H9 (cell line): ENCODE data around the gene CDK2. TPM values are rescaled to one million over a fixed set of nuclear protein-coding genes. Genes with fewer than 3 reads are reported as not detected.
A peak's percentile ranks its signal among the peaks of the same experiment; 100 is the strongest.

Experiments used
- DNase-seq: peaks from one replicate; pipeline ENCODE4 v3.0.0-alpha.2; 2017
- H2AFZ ChIP-seq: one replicate; pipeline ENCODE4 v1.6.1; 2013; ENCODE audit warnings: mild to moderate bottlenecking, low read length, control low read depth, moderate library complexity
- H2AK5ac ChIP-seq: 2 replicates; pipeline ENCODE4 v1.6.1; 2013; ENCODE audit warnings: low read length, control low read depth, mixed read lengths; ENCODE audit not compliant: insufficient read length
- H2BK120ac ChIP-seq: one replicate; pipeline ENCODE4 v1.6.1; 2013; ENCODE audit warnings: low read depth, mild to moderate bottlenecking, low read length, control low read depth, inconsistent platforms; ENCODE audit not compliant: poor library complexity, severe bottlenecking
- H2BK12ac ChIP-seq: 2 replicates; pipeline ENCODE4 v1.6.1; 2013; ENCODE audit warnings: low read length, control low read depth, mixed read lengths, low read depth; ENCODE audit not compliant: insufficient read length
- H2BK15ac ChIP-seq: 2 replicates; pipeline ENCODE4 v1.6.1; 2013; ENCODE audit warnings: low read depth, low read length, control low read depth
- H2BK20ac ChIP-seq: one replicate; pipeline ENCODE4 v1.6.1; 2013; ENCODE audit warnings: low read depth, mild to moderate bottlenecking, low read length, control low read depth, inconsistent platforms; ENCODE audit not compliant: poor library complexity, severe bottlenecking
- H2BK5ac ChIP-seq: 2 replicates; pipeline ENCODE4 v1.6.1; 2013; ENCODE audit warnings: low read length, control low read depth, mixed read lengths; ENCODE audit not compliant: insufficient read length
- H3K14ac ChIP-seq: 2 replicates; pipeline ENCODE4 v1.6.1; 2013; ENCODE audit warnings: low read length, control low read depth; ENCODE audit not compliant: insufficient read depth
- H3K18ac ChIP-seq: 2 replicates; pipeline ENCODE4 v1.6.1; 2013; ENCODE audit warnings: low read depth, mild to moderate bottlenecking, mixed read lengths, low read length, control low read depth; ENCODE audit not compliant: insufficient read length
- H3K23ac ChIP-seq: 2 replicates; pipeline ENCODE4 v1.6.1; 2013; ENCODE audit warnings: low read length, control low read depth, mixed read lengths, low read depth; ENCODE audit not compliant: insufficient read length
- H3K23me2 ChIP-seq: 2 replicates; pipeline ENCODE4 v1.6.1; 2013; ENCODE audit warnings: low read depth, mild to moderate bottlenecking, mixed read lengths, low read length, control low read depth; ENCODE audit not compliant: insufficient read length, poor library complexity, severe bottlenecking
- H3K27ac ChIP-seq: 2 replicates; pipeline ENCODE4 v1.5.1; 2013; ENCODE audit warnings: low read length, control low read depth, mixed read lengths, low read depth; ENCODE audit not compliant: insufficient read length
- H3K27me3 ChIP-seq: 2 replicates; pipeline ENCODE4 v1.6.1; 2013; ENCODE audit warnings: low read length, control low read depth, inconsistent platforms; ENCODE audit not compliant: insufficient read depth
- H3K4ac ChIP-seq: 2 replicates; pipeline ENCODE4 v1.6.1; 2013; ENCODE audit warnings: low read depth, mild to moderate bottlenecking, control low read depth, inconsistent platforms, low read length, moderate library complexity
- H3K4me1 ChIP-seq: 2 replicates; pipeline ENCODE4 v1.6.1; 2013; ENCODE audit warnings: low read length, control low read depth, inconsistent platforms; ENCODE audit not compliant: insufficient read depth
- H3K4me2 ChIP-seq: 2 replicates; pipeline ENCODE4 v1.6.1; 2013; ENCODE audit warnings: low read length, control low read depth, mixed read lengths; ENCODE audit not compliant: insufficient read length, insufficient read depth
- H3K56ac ChIP-seq: 2 replicates; pipeline ENCODE4 v1.6.1; 2013; ENCODE audit warnings: low read depth, mild to moderate bottlenecking, mixed read lengths, low read length, control low read depth; ENCODE audit not compliant: insufficient read length
- H3K79me1 ChIP-seq: 2 replicates; pipeline ENCODE4 v1.6.1; 2013; ENCODE audit warnings: low read depth, mild to moderate bottlenecking, moderate library complexity, low read length, control low read depth, inconsistent platforms; ENCODE audit not compliant: insufficient read depth, poor library complexity, severe bottlenecking
- H3K79me2 ChIP-seq: 2 replicates; pipeline ENCODE4 v1.6.1; 2013; ENCODE audit warnings: low read length, control low read depth, inconsistent platforms; ENCODE audit not compliant: insufficient read depth
- H3K9ac ChIP-seq: 2 replicates; pipeline ENCODE4 v1.6.1; 2013; ENCODE audit warnings: low read length, control low read depth, mixed read lengths; ENCODE audit not compliant: insufficient read length; ENCODE audit errors: extremely low read depth
- H3K9me3 ChIP-seq: one replicate; pipeline ENCODE4 v1.6.1; 2013; ENCODE audit warnings: low read depth, low read length, inconsistent platforms; ENCODE audit not compliant: control insufficient read depth
- H3T11ph ChIP-seq: one replicate; pipeline ENCODE4 v1.6.1; 2013; ENCODE audit warnings: mild to moderate bottlenecking, low read length, control low read depth, inconsistent platforms
- H4K20me1 ChIP-seq: one replicate; pipeline ENCODE4 v1.6.1; 2013; ENCODE audit not compliant: control insufficient read depth, insufficient read length, insufficient read depth
- H4K5ac ChIP-seq: 2 replicates; pipeline ENCODE4 v1.6.1; 2013; ENCODE audit warnings: low read depth, mild to moderate bottlenecking, mixed read lengths, low read length, control low read depth; ENCODE audit not compliant: insufficient read length
- H4K8ac ChIP-seq: replicated peaks from 2 replicates; pipeline ENCODE4 v1.6.1; 2013; ENCODE audit warnings: low read length, control low read depth, mixed read lengths, low read depth; ENCODE audit not compliant: insufficient read length
- H4K91ac ChIP-seq: 2 replicates; pipeline ENCODE4 v1.6.1; 2013; ENCODE audit warnings: low read depth, mild to moderate bottlenecking, moderate library complexity, mixed read lengths, low read length, control low read depth; ENCODE audit not compliant: insufficient read length
- H3K27ac Mint-ChIP-seq, 3 experiments: 2 replicates in 2 of 3; 3 replicates in 1 of 3; pipeline ENCODE4 v1.8.0; 2020 to 2021; ENCODE audit warnings: mixed read lengths in 3 of 3, mild to moderate bottlenecking in 1 of 3, moderate library complexity in 1 of 3
- H3K27me3 Mint-ChIP-seq: 2 replicates; pipeline ENCODE4 v1.8.0; 2021; ENCODE audit warnings: low read depth, mild to moderate bottlenecking, moderate library complexity, mixed read lengths
- H3K36me3 Mint-ChIP-seq, 3 experiments: 2 replicates in 2 of 3; 3 replicates in 1 of 3; pipeline ENCODE4 v1.8.0; 2020 to 2021; ENCODE audit warnings: low read depth in 3 of 3, mixed read lengths in 3 of 3; ENCODE audit not compliant: insufficient read depth in 1 of 3
- H3K4me1 Mint-ChIP-seq, 2 experiments: 2 replicates each; pipeline ENCODE4 v1.8.0; 2020; ENCODE audit warnings: mixed read lengths in 2 of 2
- H3K4me3 Mint-ChIP-seq, 2 experiments: 2 replicates in 1 of 2; 3 replicates in 1 of 2; pipeline ENCODE4 v1.8.0; 2020 to 2021; ENCODE audit warnings: mild to moderate bottlenecking in 2 of 2, mixed read lengths in 2 of 2, moderate library complexity in 1 of 2
- H3K9me3 Mint-ChIP-seq, 2 experiments: 2 replicates in 1 of 2; 3 replicates in 1 of 2; pipeline ENCODE4 v1.8.0; 2020; ENCODE audit warnings: mild to moderate bottlenecking in 2 of 2, mixed read lengths in 2 of 2, moderate library complexity in 1 of 2
- CTCF ChIP-seq: fragments of 200-600 bp; sonication (generic); conservative IDR thresholded peaks from 3 replicates; pipeline ENCODE4 v1.8.0; 2021; ENCODE audit warnings: antibody characterized with exemption, mild to moderate bottlenecking
- WGBS: extraction: QIAGEN DNeasy Blood & Tissue Kit; methylation state at CpG from one replicate; pipeline ENCODE4 v1.1.7; 2013; ENCODE audit warnings: missing lambda C conversion rate, low lambda C conversion rate, mixed read lengths; ENCODE audit not compliant: insufficient read length; ENCODE audit errors: extremely low coverage; 5-methylcytosine and 5-hydroxymethylcytosine counted together
- total RNA-seq: library from RNA; stranded (reverse); gene quantifications from 2 replicates; pipeline ENCODE4 v1.2.1, GENCODE V29; 2021

The CDK2 gene
- total RNA-seq, 1 experiment from 2014 or later: 60.8 TPM

- Histone ChIP-seq H3K9me3 (no peaks in the 10 kb centered on the region), H3K18ac (no peak overlapping the region), H3K27ac (no peak overlapping the region), H3K23me2 (no peaks in the 10 kb centered on the region), H3K4me1 (no peaks in the 10 kb centered on the region), H2BK15ac (no peak overlapping the region), H3K4ac (no peak overlapping the region), H2BK20ac (no peak overlapping the region), H2BK5ac (no peak overlapping the region), H4K91ac (no peak overlapping the region), H2AFZ (no peak overlapping the region), H3K56ac (no peak overlapping the region), H3K79me2 (no peaks in the 10 kb centered on the region), H3K79me1 (no peaks in the 10 kb centered on the region), H3K4me2 (no peak overlapping the region), H4K8ac (no peak overlapping the region), H2BK12ac (no peak overlapping the region), H2BK120ac (no peak overlapping the region), H3K23ac (no peak overlapping the region), H3K14ac (no peak overlapping the region), H3T11ph (no peak overlapping the region), H3K9ac (no peak overlapping the region), H3K27me3 (no peaks in the 10 kb centered on the region), H4K20me1 (no peaks in the 10 kb centered on the region), H2AK5ac (no peak overlapping the region), H4K5ac (no peak overlapping the region)
- peak overlapping the region; percentile 39 to 76 (median 52); a peak in 2 of 7 replicates for H3K27ac Mint-ChIP-seq
- H3K27me3 Mint-ChIP-seq: no peaks in the 10 kb centered on the region
- no CpG with 5 or more reads among the region's 4 CpGs for WGBS
- H3K9me3 Mint-ChIP-seq: no peaks in the 10 kb centered on the region; a peak in 1 of 5 replicates
- no peak overlapping the region for H3K4me3 Mint-ChIP-seq
- peaks cover 14 to 65% (median 57%) of the 10 kb centered on the region in 3 experiments; a peak in 6 of 7 replicates for H3K36me3 Mint-ChIP-seq
- no peak for TF ChIP-seq CTCF
- DNase-seq: no peak
- no peaks in the 10 kb centered on the region for H3K4me1 Mint-ChIP-seq
Measured at GRCh38 chr12:55983232-55983842, 16.7 kb downstream of the CDK2 start.
